ENCODE results near the gene VPS35L.

The VPS35L gene

GRCh38 chr16:19605701-19606100 is 50.2 kb downstream of the VPS35L start:
- TF ChIP-seq CTCF (conservative IDR thresholded peaks at IDR 0.05; ENCODE audit: low read depth, low read length) = no peak
- DNase-seq (ENCODE audit: low read depth) = no peak
- H3K4me3 ChIP-seq (ENCODE audit: low read length) = no peak overlapping the region

DNA sequence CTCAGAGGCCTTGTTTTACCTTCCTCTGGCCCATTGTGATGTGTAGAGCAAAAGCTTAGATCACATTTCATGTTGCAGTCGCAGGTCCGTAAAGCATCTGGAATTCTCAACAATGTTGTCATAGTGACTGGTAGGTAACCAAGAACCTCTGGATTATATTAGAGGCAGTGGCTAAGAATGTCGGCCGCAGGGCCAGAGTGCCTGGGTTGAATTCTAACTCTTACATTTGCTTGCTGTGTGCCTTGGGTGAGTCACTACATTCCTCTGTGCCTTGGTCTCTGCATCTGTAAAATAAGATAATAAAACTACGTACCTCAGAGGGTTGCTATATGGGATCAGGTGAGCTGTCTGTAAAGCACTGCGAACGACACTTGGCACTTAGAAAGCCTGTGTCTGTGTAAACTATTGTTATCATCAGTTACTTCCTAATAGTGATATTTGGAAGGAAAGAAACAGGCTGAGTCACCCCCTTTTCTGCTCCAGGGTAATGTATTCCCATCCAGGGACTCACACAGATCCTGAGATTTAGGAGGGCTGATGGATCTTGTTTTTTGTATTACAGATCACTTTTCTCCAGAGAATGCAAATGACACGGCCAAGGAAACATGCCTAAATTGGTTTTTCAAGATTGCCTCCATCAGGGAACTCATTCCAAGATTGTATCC is 52.2 kb downstream of the VPS35L start:
- no peak overlapping the region for H3K4me3 ChIP-seq (ENCODE audit: low read length)
- TF ChIP-seq CTCF (conservative IDR thresholded peaks at IDR 0.05; ENCODE audit: low read depth, low read length) = no peak
- no peak for DNase-seq (ENCODE audit: low read depth)

GRCh38 chr16:19609359-19609758 is 53.9 kb downstream of the VPS35L start:
- no peak overlapping the region for H3K4me3 ChIP-seq (ENCODE audit: low read length)
- TF ChIP-seq CTCF (conservative IDR thresholded peaks at IDR 0.05; ENCODE audit: low read depth, low read length) = no peak

DNA sequence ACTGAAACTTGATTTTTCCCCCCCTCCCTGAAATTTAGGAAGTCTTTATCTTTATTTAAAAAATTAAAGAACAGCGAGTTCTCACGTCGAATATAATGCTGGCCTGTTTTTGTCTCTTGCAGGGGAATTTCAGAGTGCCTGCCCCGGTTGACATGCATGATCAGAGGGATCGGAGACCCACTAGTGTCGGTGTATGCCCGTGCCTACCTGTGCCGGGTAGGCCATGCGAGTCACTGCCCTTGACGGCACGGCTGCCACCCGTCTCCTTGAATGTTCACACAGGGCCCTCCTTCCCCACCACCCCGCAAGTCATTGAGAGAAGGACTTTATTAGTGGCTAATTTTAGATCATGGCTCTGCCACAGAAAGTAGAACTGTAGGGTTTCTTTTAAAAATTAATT is 54.7 kb downstream of the VPS35L start:
- no peak for DNase-seq (ENCODE audit: low read depth)
- no peak overlapping the region for H3K4me3 ChIP-seq (ENCODE audit: low read length)
- TF ChIP-seq CTCF (conservative IDR thresholded peaks at IDR 0.05; ENCODE audit: low read depth, low read length) = no peak

More at GRCh38 chr16:19609359-19609758, 53.9 kb downstream of the VPS35L start:
- DNase-seq (ENCODE audit: low read depth) = no peak

DNA sequence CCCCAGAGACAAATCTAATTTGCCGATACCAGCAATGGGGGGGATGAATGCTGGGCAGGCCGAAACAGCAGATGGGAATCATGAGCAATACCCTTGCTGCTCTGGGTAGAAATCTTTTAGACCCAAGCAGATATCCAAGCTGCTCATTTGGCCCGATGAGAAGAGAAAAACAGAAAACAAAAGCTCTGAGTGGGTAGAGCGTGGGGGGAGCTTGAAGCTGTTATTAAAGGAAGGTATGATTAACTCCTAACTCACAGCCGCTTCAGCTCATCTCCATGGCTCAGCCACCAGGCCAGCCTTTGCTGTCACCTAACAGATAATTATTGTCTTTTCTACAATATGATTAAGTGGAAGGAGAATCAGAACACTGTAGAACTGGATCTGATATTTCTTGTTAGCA is 58.3 kb downstream of the VPS35L start:
- no peak for DNase-seq (ENCODE audit: low read depth)
- no peak for TF ChIP-seq CTCF (conservative IDR thresholded peaks at IDR 0.05; ENCODE audit: low read depth, low read length)
- H3K4me3 ChIP-seq (ENCODE audit: low read length) = no peak overlapping the region

GRCh38 chr16:19616241-19616640 is 60.7 kb downstream of the VPS35L start:
- no peak overlapping the region for H3K4me3 ChIP-seq (ENCODE audit: low read length)
- DNase-seq (ENCODE audit: low read depth) = no peak
- TF ChIP-seq CTCF (conservative IDR thresholded peaks at IDR 0.05; ENCODE audit: low read depth, low read length) = no peak

DNA sequence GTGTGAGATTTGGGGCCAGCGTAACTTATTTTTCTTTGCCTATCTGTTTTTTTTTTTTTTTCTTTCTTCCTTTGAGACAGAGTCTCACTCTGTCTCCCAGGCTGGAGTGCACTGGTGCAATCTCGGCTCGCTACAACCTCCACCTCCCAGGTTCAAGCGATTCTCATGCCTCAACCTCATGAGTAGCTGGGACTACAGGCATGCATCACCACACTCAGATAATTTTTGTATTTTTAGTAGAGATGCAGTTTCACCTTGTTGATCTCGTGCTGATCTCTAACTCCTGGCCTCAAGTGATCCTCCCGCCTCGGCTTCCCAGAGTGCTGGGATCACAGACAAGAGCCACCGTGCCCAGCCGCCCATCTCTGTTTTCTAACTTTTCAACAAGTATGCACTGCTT is 63.4 kb downstream of the VPS35L start:
- no peak overlapping the region for H3K4me3 ChIP-seq (ENCODE audit: low read length)
- DNase-seq (ENCODE audit: low read depth) = no peak
- TF ChIP-seq CTCF (conservative IDR thresholded peaks at IDR 0.05; ENCODE audit: low read depth, low read length) = no peak
